H1 (cell line): ENCODE data around the gene ACER3. TPM values are rescaled to one million over a fixed set of nuclear protein-coding genes. Genes with fewer than 3 reads are reported as not detected.

Source experiments
- CTCF ChIA-PET: fragments of 300-600 bp; sonication (Branson Sonifier 250); formaldehyde crosslinking; loops from one replicate; lab custom pipeline; 2021; ENCODE audit not compliant: partially characterized antibody; lab: Charles Lee
- POLR2A ChIA-PET: fragments of 300-600 bp; sonication (Branson Sonifier 250); formaldehyde crosslinking; loops from one replicate; lab custom pipeline; 2021; ENCODE audit warnings: inconsistent platforms; ENCODE audit not compliant: partially characterized antibody; lab: Charles Lee
- DNase-seq, 2 experiments: peaks; one replicate each; pipeline versions ENCODE4 v3.0.0 to v3.0.0-alpha.2; 2010 to 2022; ENCODE audit warnings: low spot score in 2 of 2, low read depth in 1 of 2, mixed read lengths in 1 of 2
- FAIRE-seq: peaks from 2 replicates; lab custom pipeline; 2011; peaks lifted over from hg19 to GRCh38; lab: Jason Lieb, UNC
- H2AFZ ChIP-seq: 2 replicates; pipeline ENCODE4 v1.8.1; 2012; ENCODE audit warnings: low read length, inconsistent platforms
- H2AK5ac ChIP-seq: 2 replicates; pipeline ENCODE4 v1.6.1; 2013; ENCODE audit warnings: low read depth, low read length
- H2BK120ac ChIP-seq: replicated peaks from 2 replicates; pipeline ENCODE3; 2013; ENCODE audit warnings: low read depth, low read length, inconsistent platforms
- H2BK12ac ChIP-seq: 2 replicates; pipeline ENCODE4 v1.6.1; 2013; ENCODE audit warnings: low read depth, low read length
- H2BK15ac ChIP-seq: 2 replicates; pipeline ENCODE4 v1.6.1; 2013; ENCODE audit warnings: low read length
- H2BK20ac ChIP-seq: 2 replicates; pipeline ENCODE4 v1.6.1; 2013; ENCODE audit warnings: low read length
- H2BK5ac ChIP-seq: 2 replicates; pipeline ENCODE4 v1.6.1; 2013; ENCODE audit warnings: low read depth, low read length
- H3K14ac ChIP-seq: 2 replicates; pipeline ENCODE4 v1.6.1; 2013; ENCODE audit warnings: inconsistent platforms; ENCODE audit not compliant: insufficient read length
- H3K18ac ChIP-seq: 2 replicates; pipeline ENCODE4 v1.6.1; 2013; ENCODE audit warnings: low read length; ENCODE audit errors: extremely low read depth
- H3K23ac ChIP-seq: 2 replicates; pipeline ENCODE4 v1.6.1; 2013; ENCODE audit warnings: inconsistent platforms; ENCODE audit not compliant: insufficient read length
- H3K23me2 ChIP-seq: 2 replicates; pipeline ENCODE4 v1.6.1; 2013; ENCODE audit warnings: low read depth, low read length
- H3K27ac ChIP-seq: 2 replicates; pipeline ENCODE4 v1.6.1; 2011; ENCODE audit warnings: low read depth, low read length, inconsistent platforms
- H3K27me3 ChIP-seq, 4 experiments: replicated peaks in 1 of 4; 1 replicate in 1 of 4; 2 replicates in 3 of 4; pipeline versions ENCODE4 v1.6.1 to v1.8.1; 2011 to 2013; ENCODE audit warnings: low read length in 3 of 4, mild to moderate bottlenecking in 3 of 4, inconsistent platforms in 2 of 4, mixed read lengths in 2 of 4, moderate library complexity in 1 of 4; ENCODE audit not compliant: control insufficient read depth in 3 of 4, insufficient read depth in 3 of 4; ENCODE audit errors: extremely low read depth in 1 of 4
- H3K36me3 ChIP-seq, 4 experiments: 2 replicates each; pipeline versions ENCODE4 v1.6.1 to v1.8.1; 2011 to 2013; ENCODE audit warnings: mild to moderate bottlenecking in 4 of 4, low read length in 3 of 4, moderate library complexity in 2 of 4, control low read depth in 1 of 4, inconsistent platforms in 1 of 4; ENCODE audit not compliant: insufficient read depth in 4 of 4, control insufficient read depth in 2 of 4
- H3K4ac ChIP-seq: replicated peaks from 2 replicates; pipeline ENCODE3; 2013; ENCODE audit warnings: low read length, low read depth, mixed read lengths, inconsistent platforms; ENCODE audit not compliant: insufficient read length
- H3K4me1 ChIP-seq, 4 experiments: replicated peaks in 1 of 4; 1 replicate in 1 of 4; 2 replicates in 3 of 4; pipeline versions ENCODE4 v1.6.1 to v1.8.1; 2011 to 2013; ENCODE audit warnings: low read length in 3 of 4, inconsistent platforms in 2 of 4, mixed read lengths in 1 of 4; ENCODE audit not compliant: insufficient read depth in 4 of 4, control insufficient read depth in 3 of 4
- H3K4me2 ChIP-seq, 2 experiments: 2 replicates each; pipeline versions ENCODE4 v1.6.1 to v1.8.1; 2011 to 2013; ENCODE audit warnings: low read depth in 2 of 2, low read length in 2 of 2, control low read depth in 1 of 2, inconsistent platforms in 1 of 2, mild to moderate bottlenecking in 1 of 2; ENCODE audit not compliant: insufficient read depth in 1 of 2
- H3K4me3 ChIP-seq, 4 experiments: fragments of 200-600, 300-600 bp in 1 of 4; sonication (generic), shearing (Covaris generic), sonication (Bioruptor Twin) in 1 of 4; 2 replicates each; pipeline versions ENCODE4 v1.5.1 to v1.8.1; 2011 to 2016; ENCODE audit warnings: low read length in 4 of 4, low read depth in 3 of 4, control low read depth in 2 of 4, inconsistent platforms in 2 of 4, mild to moderate bottlenecking in 2 of 4, mixed read lengths in 1 of 4, moderate library complexity in 1 of 4; ENCODE audit not compliant: insufficient read depth in 2 of 4; ENCODE audit errors: extremely low read depth in 1 of 4
- H3K56ac ChIP-seq: replicated peaks from 2 replicates; pipeline ENCODE3; 2013; ENCODE audit warnings: low read depth, mild to moderate bottlenecking, mixed read lengths, low read length, inconsistent platforms; ENCODE audit not compliant: insufficient read length
- H3K79me1 ChIP-seq: 2 replicates; pipeline ENCODE4 v1.6.1; 2013; ENCODE audit warnings: low read depth, low read length, control low read depth
- H3K79me2 ChIP-seq, 2 experiments: 2 replicates each; pipeline versions ENCODE4 v1.6.1 to v1.8.1; 2012 to 2013; ENCODE audit warnings: low read length in 2 of 2, mild to moderate bottlenecking in 2 of 2, inconsistent platforms in 1 of 2; ENCODE audit not compliant: insufficient read depth in 2 of 2, control insufficient read depth in 1 of 2
- H3K9ac ChIP-seq, 4 experiments: replicated peaks in 1 of 4; 1 replicate in 1 of 4; 2 replicates in 3 of 4; pipeline versions ENCODE4 v1.6.1 to v1.8.1; 2011 to 2013; ENCODE audit warnings: low read depth in 3 of 4, low read length in 3 of 4, control low read depth in 2 of 4, mild to moderate bottlenecking in 2 of 4, moderate library complexity in 2 of 4, inconsistent platforms in 1 of 4; ENCODE audit errors: extremely low read depth in 1 of 4
- H3K9me3 ChIP-seq, 2 experiments: 2 replicates each; pipeline versions ENCODE4 v1.6.1 to v1.8.1; 2012 to 2013; ENCODE audit warnings: mild to moderate bottlenecking in 2 of 2, moderate library complexity in 2 of 2, control low read depth in 1 of 2, inconsistent platforms in 1 of 2, low read depth in 1 of 2, low read length in 1 of 2, mixed read lengths in 1 of 2; ENCODE audit not compliant: insufficient read depth in 2 of 2
- H4K20me1 ChIP-seq, 2 experiments: replicated peaks in 1 of 2; 2 replicates each; pipeline versions ENCODE3 to v1.8.1; 2011 to 2013; ENCODE audit warnings: inconsistent platforms in 2 of 2, low read length in 2 of 2, mild to moderate bottlenecking in 1 of 2; ENCODE audit not compliant: insufficient read depth in 2 of 2, control insufficient read depth in 1 of 2
- H4K5ac ChIP-seq: 2 replicates; pipeline ENCODE4 v1.6.1; 2013; ENCODE audit warnings: low read length, low read depth, mixed read lengths, inconsistent platforms; ENCODE audit not compliant: insufficient read length
- H4K8ac ChIP-seq: 2 replicates; pipeline ENCODE4 v1.8.0; 2013; ENCODE audit warnings: mild to moderate bottlenecking, moderate library complexity, low read length, inconsistent platforms; ENCODE audit not compliant: insufficient read depth; ENCODE audit errors: extremely low read depth
- H4K91ac ChIP-seq: replicated peaks from 2 replicates; pipeline ENCODE3; 2013; ENCODE audit warnings: low read length, mixed read lengths, inconsistent platforms; ENCODE audit not compliant: insufficient read length
- ASH2L ChIP-seq: fragments of 200-600, 300-600 bp; sonication (generic); IDR thresholded peaks from one replicate; pipeline ENCODE4 v1.7.1; 2017; ENCODE audit warnings: low read length
- CTBP2 ChIP-seq: IDR thresholded peaks from 2 replicates; pipeline ENCODE4 v1.7.0; 2011; ENCODE audit warnings: borderline replicate concordance, mild to moderate bottlenecking, moderate library complexity, mixed read lengths, low read length; ENCODE audit not compliant: insufficient read depth, insufficient read length
- EZH2 ChIP-seq: fragments of 200-600 bp; sonication (generic); IDR thresholded peaks from 2 replicates; pipeline ENCODE4 v1.7.1; 2012; ENCODE audit warnings: low read depth, mild to moderate bottlenecking, moderate library complexity, low read length, inconsistent platforms; ENCODE audit not compliant: severe bottlenecking
- MAFK ChIP-seq: IDR thresholded peaks from 2 replicates; pipeline ENCODE4 v1.6.1; 2012; ENCODE audit warnings: low read depth, mild to moderate bottlenecking, improper control_type of control experiment, low read length
- NRF1 ChIP-seq: IDR thresholded peaks from 2 replicates; pipeline ENCODE4 v1.6.1; 2011; ENCODE audit warnings: mild to moderate bottlenecking, low read depth, low read length, improper control_type of control experiment
- RNF2 ChIP-seq: fragments of 200-900, 300-1000 bp; sonication (generic); IDR thresholded peaks from 2 replicates; pipeline ENCODE4 v1.7.1; 2016; ENCODE audit warnings: borderline replicate concordance, low read depth, mild to moderate bottlenecking, antibody characterized with exemption, low read length; ENCODE audit not compliant: poor library complexity, severe bottlenecking; ENCODE audit errors: missing control alignments
- SUZ12 ChIP-seq: fragments of 200-600 bp; sonication (generic); IDR thresholded peaks from 2 replicates; pipeline ENCODE4 v1.6.1; 2012; ENCODE audit warnings: mild to moderate bottlenecking, inconsistent platforms, low read length, moderate library complexity, mixed read lengths
- TBP ChIP-seq: IDR thresholded peaks from 2 replicates; pipeline ENCODE4 v1.6.1; 2011; ENCODE audit warnings: low read depth, low read length, improper control_type of control experiment
- WGBS, 2 experiments: shearing (Covaris generic) in 1 of 2; methylation state at CpG; one replicate each; pipeline versions ENCODE4 v1.1.6 to v1.1.7; 2013 to 2015; ENCODE audit warnings: low lambda C conversion rate in 2 of 2, mixed read lengths in 2 of 2, inconsistent platforms in 1 of 2, low coverage in 1 of 2, missing lambda C conversion rate in 1 of 2; ENCODE audit not compliant: insufficient replicate concordance in 2 of 2, insufficient coverage in 1 of 2, insufficient read length in 1 of 2; ENCODE audit errors: extremely low coverage in 1 of 2, missing lambda C conversion rate in 1 of 2; 5-methylcytosine and 5-hydroxymethylcytosine counted together
- polyA plus RNA-seq, 7 experiments: library from polyadenylated mRNA; depleted of rRNA in 3 of 7; stranded (reverse) in 5 of 7; unstranded in 2 of 7; fragments of >200 nt in 5 of 7; fragments of 200-250 nt in 2 of 7; gene quantifications; 1 replicate in 5 of 7; 2 replicates in 1 of 7; 4 replicates in 1 of 7; pipeline versions ENCODE4 v1.2.1 to v1.2.3, GENCODE V29; 2011 to 2013; ENCODE audit warnings: missing spikeins in 2 of 7, mixed read lengths in 2 of 7
- total RNA-seq: library from RNA; stranded (reverse); fragmentation: NEBNext Ultra II Directional; extraction: Animal tissue kit (Norgen Biotek cat#: 25700); gene quantifications from 2 replicates; pipeline ENCODE4 v1.2.1, GENCODE V29; 2021
- TF ChIP-seq, protein P1 (sequence below): IDR thresholded peaks from 2 replicates; pipeline ENCODE4 v1.6.1; 2012; ENCODE audit warnings: low read length, inconsistent platforms

ACER3 gene
- total and polyA plus RNA-seq, 2 of the 8 experiments (the other 6 are each of a cell fraction or from before 2014, with no cell fraction given): 5.7 to 16.2 TPM

DNA sequence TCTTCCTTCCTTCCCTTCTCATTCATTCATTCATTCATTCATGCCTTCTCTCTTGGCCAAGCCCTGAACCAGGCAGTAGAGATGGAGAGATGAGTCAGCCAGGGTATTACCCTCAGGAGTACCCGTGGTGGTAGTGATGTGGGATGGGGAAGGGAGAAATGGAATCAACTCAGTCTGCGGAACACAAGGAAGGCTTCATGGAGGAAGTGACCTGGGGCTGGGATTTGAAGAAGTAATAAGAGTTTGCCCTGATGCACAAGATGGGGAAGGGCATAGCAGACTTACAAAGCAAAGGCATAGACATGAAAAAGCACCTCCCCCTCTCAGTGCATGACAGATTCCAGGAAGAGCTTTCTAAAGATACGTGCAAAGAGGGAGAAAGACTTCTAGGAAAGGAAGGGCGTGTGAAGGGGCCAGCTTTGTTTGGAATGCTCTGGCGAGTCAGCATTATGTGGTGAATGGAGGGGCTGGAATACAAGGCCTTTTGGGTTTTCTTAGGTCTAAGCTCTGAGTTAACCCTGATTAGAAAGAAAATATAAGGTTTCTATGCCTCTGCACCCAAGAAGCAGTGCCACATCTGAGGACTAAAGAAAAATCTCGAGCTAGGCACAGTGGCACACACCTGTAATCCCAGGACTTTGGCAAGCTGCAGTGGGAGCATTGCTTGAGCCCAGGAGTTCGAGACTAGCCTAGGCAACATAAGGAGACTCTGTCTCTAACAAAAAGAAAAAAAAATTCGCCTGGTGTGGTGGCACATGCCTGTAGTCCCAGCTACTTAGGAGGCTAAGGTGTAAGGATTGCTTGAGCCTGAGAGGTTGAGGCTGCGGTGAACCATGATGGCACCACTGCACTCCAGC, 36.4 kb upstream of the ACER3 start:
- ChIA-PET POLR2A (interaction anchor here (1.3 kb wide), 1 partner anchor 16 kb away, joined by 3 read pairs; no protein-coding TSS in a partner anchor), CTCF (interaction anchor here (0.7 to 2.1 kb wide), 10 partner anchors 9 to 96 kb away, joined by 3 to 7 read pairs (median 4); no protein-coding TSS in a partner anchor)
- Histone ChIP-seq H4K8ac (no peak overlapping the region), H3K4me1 (peaks cover 0 to 5% (median 1%) of the 10 kb centered on the region in 4 experiments; a peak in 3 of 7 replicates), H3K79me1 (no peaks in the 10 kb centered on the region), H2BK5ac (no peak overlapping the region), H3K14ac (no peak overlapping the region), H3K4ac (no peak overlapping the region), H2AFZ (no peak overlapping the region), H4K20me1 (no peaks in the 10 kb centered on the region), H3K18ac (no peak overlapping the region), H2BK15ac (0 out of 2 replicates have a peak overlapping the region, but pooled peaks have one; percentile 1), H3K4me3 (no peak overlapping the region), H3K4me2 (no peak overlapping the region), H3K36me3 (no peaks in the 10 kb centered on the region), H2AK5ac (no peak overlapping the region), H2BK120ac (no peak overlapping the region), H3K23me2 (no peaks in the 10 kb centered on the region), H3K9ac (no peak overlapping the region), H3K27me3 (no peaks in the 10 kb centered on the region), H3K23ac (no peak overlapping the region), H3K79me2 (no peaks in the 10 kb centered on the region), H3K56ac (no peak overlapping the region), H2BK20ac (no peak overlapping the region), H2BK12ac (no peak overlapping the region), H3K27ac (no peak overlapping the region), H3K9me3 (peaks cover 4 to 11% of the 10 kb centered on the region in 2 experiments; a peak in 2 of 4 replicates), H4K5ac (no peak overlapping the region), H4K91ac (no peak overlapping the region)
- FAIRE-seq: no peak
- DNase-seq: no peak
- 84% methylated on average over 9 of the region's 9 CpGs; no CpG with 5 or more reads in 1 of the 2 experiments for WGBS, 2 experiments
- TF ChIP-seq TBP: no peak
- no peak for TF ChIP-seq SUZ12
- no peak for TF ChIP-seq RNF2
- TF ChIP-seq MAFK: no peak
- TF ChIP-seq EZH2: no peak
- no peak for TF ChIP-seq NRF1
- TF ChIP-seq, protein P1, sequence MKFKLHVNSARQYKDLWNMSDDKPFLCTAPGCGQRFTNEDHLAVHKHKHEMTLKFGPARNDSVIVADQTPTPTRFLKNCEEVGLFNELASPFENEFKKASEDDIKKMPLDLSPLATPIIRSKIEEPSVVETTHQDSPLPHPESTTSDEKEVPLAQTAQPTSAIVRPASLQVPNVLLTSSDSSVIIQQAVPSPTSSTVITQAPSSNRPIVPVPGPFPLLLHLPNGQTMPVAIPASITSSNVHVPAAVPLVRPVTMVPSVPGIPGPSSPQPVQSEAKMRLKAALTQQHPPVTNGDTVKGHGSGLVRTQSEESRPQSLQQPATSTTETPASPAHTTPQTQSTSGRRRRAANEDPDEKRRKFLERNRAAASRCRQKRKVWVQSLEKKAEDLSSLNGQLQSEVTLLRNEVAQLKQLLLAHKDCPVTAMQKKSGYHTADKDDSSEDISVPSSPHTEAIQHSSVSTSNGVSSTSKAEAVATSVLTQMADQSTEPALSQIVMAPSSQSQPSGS: no peak
- TF ChIP-seq CTBP2: no peak
- TF ChIP-seq ASH2L: no peak
